ENCODE data around the gene IDUA.
A peak's percentile ranks its signal among the peaks of the same experiment; 100 is the strongest.

Gene IDUA

DNA sequence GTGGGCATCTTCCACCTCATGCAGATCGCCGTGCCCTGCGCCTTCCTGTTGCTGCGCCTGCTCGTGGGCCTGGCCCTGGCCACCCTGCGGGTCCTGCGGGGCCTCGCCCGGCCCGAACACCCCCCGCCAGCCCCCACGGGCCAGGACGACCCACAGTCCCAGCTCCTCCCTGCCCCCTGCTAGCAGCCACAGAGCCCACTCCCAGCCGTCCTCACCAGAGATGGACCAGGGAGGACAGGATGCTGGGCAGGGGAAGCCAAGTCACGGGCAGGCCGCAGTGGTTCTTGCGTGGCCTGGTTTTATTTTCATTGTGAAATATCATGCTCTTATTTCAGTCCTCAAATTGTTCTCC lies 28.6 kb upstream of the IDUA start:
- H3K9me3 ChIP-seq (ENCODE audit: severe bottlenecking) = no peaks in the 10 kb centered on the region
- peaks cover 13% of the 10 kb centered on the region for H3K36me3 ChIP-seq
- no peak for DNase-seq
- H3K27me3 ChIP-seq (ENCODE audit: insufficient read depth, low read depth, severe bottlenecking) = no peaks in the 10 kb centered on the region
- no peak for TF ChIP-seq CTCF (IDR thresholded peaks at IDR 0.05; ENCODE audit: low read depth, low read length)
- no peak overlapping the region for H3K4me3 ChIP-seq (ENCODE audit: low read depth, low read length)
- H3K27ac ChIP-seq = no peak overlapping the region

GRCh38 chr4:958696-959337 lies 28.0 kb upstream of the IDUA start:
- TF ChIP-seq CTCF (IDR thresholded peaks at IDR 0.05; ENCODE audit: low read depth, low read length) = no peak

GRCh38 chr4:959338-960139 lies 27.3 kb upstream of the IDUA start:
- DNase-seq = no peak
- peaks cover 11% of the 10 kb centered on the region for H3K36me3 ChIP-seq
- TF ChIP-seq CTCF (IDR thresholded peaks at IDR 0.05; ENCODE audit: low read depth, low read length) = no peak
- H3K4me3 ChIP-seq (ENCODE audit: low read depth, low read length) = no peak overlapping the region
- H3K27me3 ChIP-seq (ENCODE audit: insufficient read depth, low read depth, severe bottlenecking) = no peaks in the 10 kb centered on the region
- H3K27ac ChIP-seq = no peak overlapping the region
- no peaks in the 10 kb centered on the region for H3K9me3 ChIP-seq (ENCODE audit: severe bottlenecking)

More at GRCh38 chr4:958696-959337, 28.0 kb upstream of the IDUA start:
- peaks cover 13% of the 10 kb centered on the region for H3K36me3 ChIP-seq
- H3K4me3 ChIP-seq (ENCODE audit: low read depth, low read length) = no peak overlapping the region
- no peaks in the 10 kb centered on the region for H3K9me3 ChIP-seq (ENCODE audit: severe bottlenecking)
- no peaks in the 10 kb centered on the region for H3K27me3 ChIP-seq (ENCODE audit: insufficient read depth, low read depth, severe bottlenecking)
- H3K27ac ChIP-seq = no peak overlapping the region
- peak; percentile 7 for DNase-seq

DNA sequence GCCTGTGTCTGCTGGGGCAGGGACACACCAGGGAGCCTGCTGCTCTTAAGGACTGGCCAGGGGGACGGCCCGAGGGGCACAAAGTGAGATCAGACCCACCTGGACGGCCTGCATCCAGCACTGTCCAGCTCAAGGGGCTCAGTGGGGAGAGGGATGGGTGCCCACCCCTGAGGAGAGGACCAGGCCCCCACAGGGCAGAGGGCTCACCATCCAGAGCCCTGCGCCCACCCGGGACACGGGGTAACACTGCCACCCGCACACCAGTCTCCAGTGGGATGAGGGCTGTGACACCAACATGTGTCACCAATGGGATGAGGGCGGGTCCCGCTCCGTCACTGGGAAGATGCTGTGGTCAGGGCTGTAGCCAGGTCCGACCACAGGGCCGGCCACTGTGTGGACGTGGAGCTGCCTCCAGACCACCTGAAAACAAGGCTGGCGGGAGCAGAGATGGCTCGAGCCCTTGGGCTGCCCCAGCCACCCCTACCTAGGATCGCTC lies 26.7 kb upstream of the IDUA start:
- H3K4me3 ChIP-seq (ENCODE audit: low read depth, low read length) = no peak overlapping the region
- peaks cover 9% of the 10 kb centered on the region; the same call in 1 of the 2 replicates for H3K36me3 ChIP-seq
- no peak overlapping the region for H3K27ac ChIP-seq
- H3K9me3 ChIP-seq (ENCODE audit: severe bottlenecking) = no peaks in the 10 kb centered on the region
- no peaks in the 10 kb centered on the region for H3K27me3 ChIP-seq (ENCODE audit: insufficient read depth, low read depth, severe bottlenecking)
- TF ChIP-seq CTCF (IDR thresholded peaks at IDR 0.05; ENCODE audit: low read depth, low read length) = no peak
- no peak for DNase-seq

DNA sequence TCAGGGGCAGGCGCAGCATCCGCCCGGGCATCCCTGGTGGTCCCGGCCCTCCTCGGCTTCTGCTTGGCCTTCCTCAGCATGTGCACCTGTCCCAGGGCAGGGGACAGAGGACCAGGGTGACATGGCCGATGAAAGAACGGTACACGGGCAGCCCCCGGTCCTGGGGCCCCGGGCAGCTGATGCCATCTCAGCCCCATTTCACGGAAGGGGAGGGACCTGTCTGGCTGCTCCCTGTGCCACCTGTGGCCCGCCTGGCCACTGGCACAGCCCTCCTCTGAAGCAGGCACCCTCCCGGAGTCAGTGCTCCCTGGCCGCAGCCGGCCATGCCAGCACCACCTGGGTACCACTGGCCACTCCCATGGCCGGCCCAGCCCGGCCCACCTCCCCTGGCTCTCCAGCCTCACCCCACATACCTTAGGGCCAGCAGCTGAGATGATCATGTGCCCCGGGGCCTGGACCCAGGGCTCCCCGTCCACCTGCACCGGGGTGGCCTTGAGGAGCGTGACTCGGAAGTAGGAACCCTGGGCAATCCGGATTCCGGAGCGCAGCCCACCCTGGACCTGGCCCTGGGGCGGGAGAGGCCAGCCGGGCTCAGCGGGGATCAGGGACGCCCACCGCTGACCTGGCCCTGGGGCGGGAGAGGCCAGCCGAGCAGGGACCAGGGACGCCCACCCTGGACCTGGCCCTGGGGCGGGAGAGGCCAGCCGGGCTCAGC lies 26.1 kb upstream of the IDUA start:
- peak; percentile 6 for DNase-seq
- Histone ChIP-seq H3K27ac (no peak overlapping the region), H3K36me3 (peaks cover 9% of the 10 kb centered on the region; the same call in 1 of the 2 replicates), H3K4me3 (ENCODE audit: low read depth, low read length) (no peak overlapping the region), H3K9me3 (ENCODE audit: severe bottlenecking) (no peaks in the 10 kb centered on the region), H3K27me3 (ENCODE audit: insufficient read depth, low read depth, severe bottlenecking) (no peaks in the 10 kb centered on the region)
- no peak for TF ChIP-seq CTCF (IDR thresholded peaks at IDR 0.05; ENCODE audit: low read depth, low read length)
